ENCODE data around the gene MS4A4E.

The MS4A4E gene

DNA sequence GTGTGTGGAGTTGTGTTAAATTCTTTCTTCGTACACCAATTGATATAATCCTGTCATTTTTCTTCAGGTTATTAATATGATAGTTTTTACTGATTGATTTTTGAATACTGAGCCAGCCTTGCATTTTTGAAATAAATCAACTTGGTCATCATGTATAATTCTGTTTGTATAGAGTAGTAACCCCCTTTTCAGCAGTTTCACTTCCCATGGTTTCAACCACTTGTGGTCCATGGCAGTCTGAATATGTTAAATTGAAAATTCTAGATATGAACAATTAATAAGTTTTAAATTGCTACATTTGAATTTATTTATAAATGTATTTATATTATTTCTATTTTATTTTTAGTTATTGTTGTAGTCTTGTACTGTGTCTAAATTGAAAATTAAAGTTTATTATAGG is 92.7 kb downstream of the MS4A4E start:
- H3K4me3 ChIP-seq (ENCODE audit: low read depth in 1 of 2, low read length in 1 of 2), result no peak overlapping the region
- no peak overlapping the region for H3K27ac ChIP-seq
- TF ChIP-seq, protein P1, sequence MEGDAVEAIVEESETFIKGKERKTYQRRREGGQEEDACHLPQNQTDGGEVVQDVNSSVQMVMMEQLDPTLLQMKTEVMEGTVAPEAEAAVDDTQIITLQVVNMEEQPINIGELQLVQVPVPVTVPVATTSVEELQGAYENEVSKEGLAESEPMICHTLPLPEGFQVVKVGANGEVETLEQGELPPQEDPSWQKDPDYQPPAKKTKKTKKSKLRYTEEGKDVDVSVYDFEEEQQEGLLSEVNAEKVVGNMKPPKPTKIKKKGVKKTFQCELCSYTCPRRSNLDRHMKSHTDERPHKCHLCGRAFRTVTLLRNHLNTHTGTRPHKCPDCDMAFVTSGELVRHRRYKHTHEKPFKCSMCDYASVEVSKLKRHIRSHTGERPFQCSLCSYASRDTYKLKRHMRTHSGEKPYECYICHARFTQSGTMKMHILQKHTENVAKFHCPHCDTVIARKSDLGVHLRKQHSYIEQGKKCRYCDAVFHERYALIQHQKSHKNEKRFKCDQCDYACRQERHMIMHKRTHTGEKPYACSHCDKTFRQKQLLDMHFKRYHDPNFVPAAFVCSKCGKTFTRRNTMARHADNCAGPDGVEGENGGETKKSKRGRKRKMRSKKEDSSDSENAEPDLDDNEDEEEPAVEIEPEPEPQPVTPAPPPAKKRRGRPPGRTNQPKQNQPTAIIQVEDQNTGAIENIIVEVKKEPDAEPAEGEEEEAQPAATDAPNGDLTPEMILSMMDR (IDR thresholded peaks at IDR 0.05), result no peak
- no peaks in the 10 kb centered on the region for H3K9me3 ChIP-seq
- H3K27me3 ChIP-seq, result no peaks in the 10 kb centered on the region
- H3K4me1 ChIP-seq (ENCODE audit: control insufficient read depth in 1 of 2, insufficient read depth in 1 of 2, low read depth in 1 of 2, low read length in 1 of 2), result peaks cover 0 to under 1% of the 10 kb centered on the region in 2 experiments
- H3K36me3 ChIP-seq, result no peaks in the 10 kb centered on the region
